HG02840 (cell line): ENCODE results near the gene ZNF503.

Experiments used
- ATAC-seq: cut with Tn5 transposase; IDR thresholded peaks from one replicate; pipeline ENCODE4 v1.9.1; 2021; ENCODE audit warnings: mild to moderate bottlenecking, moderate library complexity, moderate number of reproducible peaks; ENCODE audit not compliant: unreplicated experiment, low FRiP score

The ZNF503 gene, protein sequence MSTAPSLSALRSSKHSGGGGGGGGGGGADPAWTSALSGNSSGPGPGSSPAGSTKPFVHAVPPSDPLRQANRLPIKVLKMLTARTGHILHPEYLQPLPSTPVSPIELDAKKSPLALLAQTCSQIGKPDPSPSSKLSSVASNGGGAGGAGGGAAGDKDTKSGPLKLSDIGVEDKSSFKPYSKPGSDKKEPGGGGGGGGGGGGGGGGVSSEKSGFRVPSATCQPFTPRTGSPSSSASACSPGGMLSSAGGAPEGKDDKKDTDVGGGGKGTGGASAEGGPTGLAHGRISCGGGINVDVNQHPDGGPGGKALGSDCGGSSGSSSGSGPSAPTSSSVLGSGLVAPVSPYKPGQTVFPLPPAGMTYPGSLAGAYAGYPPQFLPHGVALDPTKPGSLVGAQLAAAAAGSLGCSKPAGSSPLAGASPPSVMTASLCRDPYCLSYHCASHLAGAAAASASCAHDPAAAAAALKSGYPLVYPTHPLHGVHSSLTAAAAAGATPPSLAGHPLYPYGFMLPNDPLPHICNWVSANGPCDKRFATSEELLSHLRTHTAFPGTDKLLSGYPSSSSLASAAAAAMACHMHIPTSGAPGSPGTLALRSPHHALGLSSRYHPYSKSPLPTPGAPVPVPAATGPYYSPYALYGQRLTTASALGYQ

DNA sequence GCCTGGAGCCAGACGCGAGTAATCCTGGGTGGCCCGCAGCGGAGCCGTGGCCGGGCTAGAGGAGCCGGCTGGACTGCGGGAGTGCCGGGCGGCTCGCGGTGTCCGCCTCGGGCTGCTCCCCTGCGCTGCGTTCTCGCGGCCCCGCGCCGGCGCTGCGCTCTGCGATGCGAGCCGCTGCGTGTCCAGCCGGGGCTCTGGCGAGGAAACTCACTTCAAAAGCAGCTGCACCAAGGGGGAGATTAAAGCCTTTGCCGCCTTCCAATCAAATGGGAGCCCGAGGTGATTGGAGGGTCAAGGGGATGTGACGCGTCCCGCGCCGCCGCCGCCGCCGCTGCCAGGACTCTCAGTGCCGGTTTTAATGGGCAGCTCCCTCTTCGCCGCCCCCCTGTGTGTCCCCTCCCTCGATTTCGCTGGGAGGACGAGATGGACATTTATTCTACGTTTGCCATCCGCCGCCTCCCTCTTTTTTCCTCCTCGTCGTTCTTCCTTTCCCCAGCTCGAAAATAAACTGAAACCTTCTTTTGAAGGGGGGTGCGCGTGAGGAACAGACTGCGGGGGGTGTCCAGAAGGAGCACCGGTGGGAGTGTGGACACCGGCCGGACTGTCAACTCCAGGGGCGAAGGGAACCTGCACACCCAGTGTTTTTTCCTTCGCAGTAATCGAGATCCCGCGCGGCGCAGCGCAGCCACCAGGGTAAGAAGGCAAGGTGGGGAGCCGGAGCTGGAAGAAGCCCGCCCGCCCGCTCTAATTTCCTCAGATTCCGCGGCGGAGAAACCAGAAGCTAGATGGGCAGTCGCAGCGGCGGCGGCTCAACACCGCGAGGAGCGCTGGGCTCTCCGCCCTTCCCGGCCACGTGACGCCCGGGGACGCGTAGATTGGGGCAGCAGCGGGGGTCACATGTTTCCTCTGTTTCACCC lies at the start of gene ZNF503:
TSS of gene ZNF503 (minus strand) at position 196 of the 917 bp plus-strand sequence. CDS start 345 bp downstream, outside the sequence.
- ATAC-seq: no peak

DNA sequence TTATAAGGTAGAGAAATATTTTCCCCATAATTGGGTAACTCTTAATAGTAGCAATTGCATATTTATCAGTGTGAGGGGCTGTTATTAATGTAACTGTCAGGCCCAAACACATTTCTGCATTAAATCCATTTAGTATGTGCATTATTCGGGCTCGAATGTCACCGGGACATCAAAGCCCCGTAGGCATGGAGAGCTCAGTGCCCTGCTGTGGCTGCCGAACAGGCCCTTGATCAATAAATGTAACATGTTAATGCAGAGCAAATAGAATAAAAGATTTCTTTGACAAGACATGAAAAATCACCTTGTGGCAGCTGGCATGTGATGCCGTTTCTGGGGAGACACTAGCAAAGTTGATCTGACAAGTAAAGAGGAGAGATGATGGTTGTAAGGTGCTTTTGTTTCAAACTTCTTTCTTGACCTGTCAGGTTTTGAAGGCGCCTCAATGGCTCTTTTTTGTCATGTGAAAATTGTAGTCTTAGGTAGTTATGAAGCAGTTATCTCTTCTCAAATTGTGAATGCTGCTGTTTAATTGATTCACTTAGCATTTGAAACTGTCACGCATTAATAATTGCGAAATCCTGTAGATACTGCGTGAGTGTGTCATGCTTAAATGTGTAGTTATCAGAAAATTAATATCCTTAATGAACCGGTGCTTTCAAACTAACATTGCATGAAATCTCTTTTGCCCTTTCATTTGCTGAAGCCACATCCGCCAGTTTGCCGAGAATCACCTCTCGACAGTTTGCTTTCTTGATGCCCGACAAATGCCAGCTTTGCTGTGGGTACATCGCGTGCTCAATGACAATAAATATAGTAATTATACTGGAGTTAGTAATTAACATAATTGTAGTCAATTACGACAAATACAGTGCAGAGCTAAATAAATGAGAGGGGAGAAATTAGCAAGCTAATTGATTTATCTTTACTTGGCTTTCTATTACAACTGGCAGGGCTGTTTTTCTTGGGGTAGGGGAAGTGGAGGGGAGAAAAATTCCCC lies 49.4 kb upstream of the ZNF503 start:
- ATAC-seq: no peak

DNA sequence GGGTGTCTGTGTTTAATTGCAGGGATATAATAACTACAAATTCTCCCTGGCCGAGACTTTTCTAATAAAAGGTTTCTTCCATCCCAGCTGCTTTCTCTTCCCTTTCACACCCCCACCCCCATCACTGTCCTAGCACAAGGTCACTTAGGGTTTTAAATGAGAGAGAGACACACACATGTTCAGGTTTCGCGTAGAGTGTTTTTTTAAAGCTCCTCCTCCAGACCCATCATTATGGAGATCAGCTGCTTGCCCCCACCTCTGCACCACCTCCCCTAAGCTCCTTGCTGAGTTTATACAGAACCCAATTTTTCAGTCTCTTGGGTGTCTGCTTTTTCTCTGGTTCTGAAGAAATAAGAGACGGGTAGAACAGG lies 48.5 kb upstream of the ZNF503 start:
- ATAC-seq: no peak

DNA sequence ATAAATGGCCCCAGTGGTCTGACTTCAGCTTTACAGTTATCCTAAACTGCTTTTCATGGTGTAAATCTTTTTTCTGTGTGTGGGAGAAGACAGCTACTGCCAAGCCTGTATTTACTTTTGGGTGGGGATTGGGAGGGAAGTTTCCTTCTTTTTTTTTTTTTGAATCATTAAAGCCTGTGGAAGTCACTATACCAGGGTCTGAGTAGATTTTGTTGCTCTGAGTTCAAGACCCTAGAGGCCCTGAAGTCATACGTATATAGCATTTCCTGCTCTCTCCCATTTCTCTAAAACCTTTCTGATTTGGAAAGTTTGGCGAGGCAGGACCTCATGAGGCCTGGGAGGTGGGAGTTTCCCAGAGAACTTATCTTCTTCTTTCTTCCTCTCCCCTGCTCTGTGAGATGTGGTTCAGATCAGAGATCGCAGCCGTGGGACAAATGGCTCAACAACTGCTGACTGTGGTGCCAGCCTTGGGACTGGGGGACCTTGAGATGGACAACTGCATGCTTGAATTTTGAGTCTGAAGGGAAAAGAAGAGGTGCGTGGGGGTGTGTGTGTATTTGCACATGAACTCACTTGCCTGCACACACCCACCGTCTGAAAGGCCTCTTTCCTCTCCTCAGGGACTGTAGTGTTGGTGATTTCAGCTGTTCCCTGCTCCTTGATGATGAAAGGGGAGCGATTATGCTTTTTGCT lies 48.0 kb upstream of the ZNF503 start:
- ATAC-seq: no peak

DNA sequence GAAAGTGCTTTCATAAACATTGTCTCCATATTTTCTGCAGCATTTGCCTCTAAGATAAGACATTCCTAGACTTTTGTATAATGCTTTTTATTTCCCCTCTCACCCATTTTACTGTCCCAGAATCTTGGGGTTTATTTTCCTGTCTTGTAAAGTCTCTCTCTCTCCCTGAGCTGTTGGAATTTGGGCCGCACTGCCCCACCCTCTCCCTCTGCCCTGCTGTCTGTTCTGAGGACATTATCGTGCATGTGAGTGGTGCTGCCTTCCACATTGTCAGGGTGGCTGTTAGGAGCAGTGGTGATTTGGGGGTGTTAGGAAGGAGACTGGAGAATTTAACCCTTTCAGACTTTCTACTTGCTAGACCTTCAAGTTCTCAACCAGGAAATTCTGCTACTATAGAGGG lies 46.6 kb upstream of the ZNF503 start:
- no peak for ATAC-seq

DNA sequence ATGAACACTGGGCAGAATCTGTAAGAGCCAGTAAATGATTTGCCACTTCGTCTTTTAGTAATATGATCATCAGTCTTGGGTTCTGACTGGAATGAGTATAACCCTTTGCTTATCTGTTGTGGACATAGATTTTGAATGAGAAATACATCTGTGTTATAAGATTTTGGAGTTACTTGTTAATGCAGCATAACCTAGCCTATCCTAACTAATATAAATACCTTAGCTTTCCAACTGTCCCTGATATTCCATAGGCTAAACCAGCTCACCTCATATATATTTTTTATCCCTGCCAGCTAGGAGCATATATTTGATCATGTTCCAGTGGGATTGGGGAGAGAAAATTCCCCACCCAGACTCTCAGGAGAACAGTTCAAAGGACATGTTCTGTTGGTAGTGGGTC lies 44.9 kb upstream of the ZNF503 start:
- ATAC-seq: no peak

DNA sequence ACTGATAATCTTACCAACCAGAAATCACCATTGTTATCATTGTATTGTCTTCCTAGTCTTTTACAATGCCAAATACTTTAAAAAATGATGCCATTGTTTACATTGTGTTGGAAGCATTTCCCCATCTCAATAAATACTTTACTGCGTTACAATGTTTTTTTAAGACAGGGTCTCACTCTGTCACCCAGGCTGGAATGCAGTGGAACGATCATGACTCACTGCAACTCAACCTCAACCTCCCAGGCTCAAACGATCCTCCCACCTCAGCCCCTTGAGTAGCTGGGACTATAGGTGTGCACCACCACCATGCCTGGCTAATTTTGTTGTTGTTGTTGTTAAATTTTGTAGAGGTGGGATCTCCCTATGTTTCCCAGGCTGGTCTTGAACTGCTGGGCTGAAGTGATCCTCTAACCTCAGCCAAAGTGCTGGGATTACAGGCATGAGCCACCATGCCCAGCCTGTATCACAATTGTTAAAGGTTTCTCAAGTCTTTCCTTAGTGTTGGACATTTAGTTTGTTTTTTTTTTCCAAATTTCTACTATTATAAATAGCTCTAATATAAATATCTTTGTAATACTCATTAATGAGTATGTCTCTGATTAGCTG lies 43.3 kb upstream of the ZNF503 start:
- no peak for ATAC-seq

DNA sequence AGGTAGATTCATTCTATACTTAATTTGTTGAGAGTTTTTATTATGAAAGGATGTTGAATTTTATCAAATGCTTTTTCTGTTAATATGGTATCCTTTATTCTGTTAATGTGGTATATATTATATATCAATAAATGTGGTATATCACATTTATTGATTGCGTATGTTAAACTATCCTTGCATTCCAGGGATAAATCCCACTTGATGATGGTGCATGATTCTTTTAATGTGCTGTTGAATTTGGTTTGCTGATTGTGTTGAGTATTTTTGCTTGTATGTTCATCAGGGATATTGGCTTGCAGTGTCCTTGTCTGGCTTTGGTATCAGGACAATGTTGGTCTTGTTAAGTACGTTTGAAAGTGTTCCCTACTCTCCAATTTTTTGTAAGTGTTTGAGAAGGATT lies 41.8 kb upstream of the ZNF503 start:
- no peak for ATAC-seq

DNA sequence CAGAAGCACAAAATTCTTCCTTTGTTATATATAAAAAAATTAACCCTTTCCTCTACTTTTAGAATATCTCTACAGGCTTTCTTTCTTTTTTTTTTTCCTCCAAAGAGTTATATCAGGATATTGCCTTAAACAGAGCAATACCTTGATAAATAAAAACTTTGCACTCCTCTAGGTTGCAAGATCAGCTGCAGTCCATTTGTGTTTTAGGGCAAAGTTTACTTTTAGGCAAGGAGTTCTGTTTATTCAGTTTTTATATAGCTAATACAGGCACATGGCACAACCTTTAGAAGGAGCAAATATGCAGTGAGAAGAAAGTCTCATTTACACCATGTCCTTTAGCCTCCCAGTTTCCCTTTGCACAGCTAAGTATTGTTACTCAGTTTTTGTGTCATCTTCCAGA lies 40.1 kb upstream of the ZNF503 start:
- no peak for ATAC-seq

DNA sequence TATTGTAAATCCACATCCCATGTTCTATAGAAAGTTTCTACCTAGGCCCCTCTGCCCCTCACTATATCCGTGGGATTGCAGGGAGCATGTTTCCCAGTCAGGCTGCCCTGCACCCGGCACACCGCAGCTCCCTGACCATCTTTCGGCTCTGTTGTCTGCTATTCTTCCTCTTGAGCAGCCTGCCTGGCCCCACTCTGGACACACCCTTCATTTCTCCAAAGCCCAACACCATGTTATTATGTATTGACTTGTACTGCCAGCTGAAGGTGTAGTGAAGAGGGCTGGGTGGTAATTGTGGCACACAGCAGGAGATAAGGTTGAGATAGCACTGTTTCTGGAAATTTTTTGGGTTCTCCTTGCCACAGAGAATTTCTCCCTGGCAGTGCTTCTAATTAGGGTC lies 39.6 kb upstream of the ZNF503 start:
- no peak for ATAC-seq

DNA sequence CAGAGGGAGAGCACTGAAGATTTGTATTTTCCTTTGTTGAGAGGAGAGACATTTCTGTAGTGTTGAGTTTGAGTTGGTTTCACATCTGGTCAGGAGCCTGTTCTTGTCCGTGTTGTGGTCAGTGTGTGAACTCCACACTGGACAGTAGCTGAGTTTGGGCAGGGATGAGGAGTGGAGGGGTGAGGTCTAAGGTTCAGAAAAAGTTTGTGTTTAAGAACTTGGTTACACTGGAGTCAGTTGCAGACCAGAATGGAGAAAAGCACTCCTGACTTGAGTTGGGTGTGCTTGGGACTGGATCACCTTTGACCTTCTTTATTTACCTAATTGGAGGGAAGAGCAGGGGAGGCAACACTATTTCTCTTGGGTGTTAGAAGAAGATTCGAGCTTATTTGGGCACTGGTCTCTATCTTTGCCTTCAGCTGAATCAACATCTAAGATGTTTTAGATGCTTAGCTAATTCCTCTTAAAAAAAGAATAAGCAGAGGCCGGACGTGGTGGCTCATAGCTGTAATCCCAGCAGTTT lies 38.8 kb upstream of the ZNF503 start:
- ATAC-seq: no peak

DNA sequence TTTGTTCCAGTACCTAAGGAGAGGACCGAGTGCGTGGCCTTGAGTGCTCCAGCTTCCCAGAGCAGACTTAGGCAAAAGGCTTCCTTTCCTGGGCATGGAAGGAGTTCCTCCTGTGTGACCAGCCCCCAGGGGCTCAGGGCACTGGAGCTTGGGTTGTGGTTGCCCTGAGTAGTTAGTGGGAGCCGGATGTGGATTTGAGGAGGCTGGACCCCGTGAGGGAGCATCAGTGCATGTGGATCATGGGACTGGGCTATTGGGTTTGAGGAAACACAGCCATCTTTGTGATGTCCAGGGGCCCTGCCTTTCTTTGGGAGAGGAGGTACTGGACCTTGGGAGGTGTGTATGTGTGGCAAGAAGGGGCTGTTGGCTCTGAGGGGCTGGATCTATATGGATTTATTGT lies 38.2 kb upstream of the ZNF503 start:
- ATAC-seq: no peak

DNA sequence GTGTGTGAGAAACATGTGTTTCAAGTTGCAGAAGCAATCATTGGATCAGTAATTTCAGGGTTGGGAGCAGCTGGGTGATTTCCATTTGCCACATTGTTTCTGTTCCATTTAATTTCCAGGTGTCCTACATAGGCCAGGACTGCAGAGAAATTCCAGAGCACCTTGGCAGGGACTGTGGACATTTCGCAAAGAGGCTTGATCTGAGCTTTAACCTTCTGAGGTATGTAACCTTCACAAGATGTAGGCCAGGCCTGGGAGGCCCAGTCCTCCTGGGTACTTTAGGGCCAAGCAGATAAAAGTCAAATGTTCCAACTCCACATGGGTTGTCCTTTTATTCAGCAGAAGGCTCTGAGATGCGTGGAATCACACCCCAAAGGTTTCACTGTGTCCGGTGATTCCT lies 36.7 kb upstream of the ZNF503 start:
- no peak for ATAC-seq

DNA sequence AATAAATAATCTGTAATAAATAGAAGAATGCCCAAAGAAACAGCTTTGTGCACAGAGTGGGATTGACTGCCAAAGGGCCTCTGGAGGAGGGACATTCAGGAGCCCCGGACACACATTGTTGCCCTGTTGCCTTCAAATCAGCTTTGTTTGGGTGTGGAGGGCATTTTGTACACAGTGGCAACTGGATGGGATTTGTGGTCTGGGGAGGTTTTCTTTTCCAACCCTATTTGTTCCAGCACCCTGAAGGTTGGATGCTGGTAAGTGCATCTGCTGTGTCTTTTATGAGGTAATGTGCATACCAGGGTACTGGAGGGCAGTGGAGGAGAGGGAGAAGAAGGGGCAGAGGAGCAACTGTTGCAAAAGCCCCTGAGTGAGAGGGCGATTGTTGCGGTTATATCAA lies 36.1 kb upstream of the ZNF503 start:
- no peak for ATAC-seq

DNA sequence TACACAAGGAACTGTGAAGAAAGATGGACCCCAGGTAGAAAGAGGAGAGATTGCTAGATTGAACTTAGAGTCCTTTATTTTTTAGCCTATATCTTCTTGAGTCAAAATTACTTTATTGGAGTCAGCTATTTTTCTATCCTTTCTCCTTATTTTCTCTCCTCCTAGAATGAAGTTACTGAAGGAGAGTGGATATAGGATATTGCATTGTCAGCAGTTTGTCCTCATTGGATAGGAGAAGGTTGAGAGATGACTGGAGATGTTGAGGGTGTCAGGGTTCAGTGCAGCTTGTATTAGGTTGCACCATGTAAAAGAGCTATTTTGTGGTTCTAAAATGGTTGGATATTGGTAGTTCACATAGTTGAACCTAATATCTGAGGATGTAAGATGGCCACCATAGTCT lies 35.3 kb upstream of the ZNF503 start:
- ATAC-seq: no peak

DNA sequence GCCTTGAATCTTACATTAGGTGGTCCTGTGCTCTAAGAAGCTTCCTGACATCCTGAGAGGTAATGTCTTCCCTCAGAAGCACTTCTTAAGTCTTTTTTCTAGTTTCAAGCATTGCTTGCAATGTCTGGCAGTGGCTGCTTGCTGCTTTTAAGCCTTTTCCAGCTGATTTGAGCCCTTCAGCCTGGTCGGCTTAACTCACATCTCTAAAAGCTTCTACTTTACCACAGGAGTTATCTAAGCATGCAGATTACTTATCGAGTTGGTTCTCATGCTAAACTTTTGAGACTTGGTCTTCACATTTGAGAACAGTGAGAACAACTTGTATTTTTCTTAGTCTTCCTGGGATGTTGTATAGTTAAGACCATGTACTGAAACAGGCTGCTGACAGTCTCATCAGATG lies 33.7 kb upstream of the ZNF503 start:
- no peak for ATAC-seq

DNA sequence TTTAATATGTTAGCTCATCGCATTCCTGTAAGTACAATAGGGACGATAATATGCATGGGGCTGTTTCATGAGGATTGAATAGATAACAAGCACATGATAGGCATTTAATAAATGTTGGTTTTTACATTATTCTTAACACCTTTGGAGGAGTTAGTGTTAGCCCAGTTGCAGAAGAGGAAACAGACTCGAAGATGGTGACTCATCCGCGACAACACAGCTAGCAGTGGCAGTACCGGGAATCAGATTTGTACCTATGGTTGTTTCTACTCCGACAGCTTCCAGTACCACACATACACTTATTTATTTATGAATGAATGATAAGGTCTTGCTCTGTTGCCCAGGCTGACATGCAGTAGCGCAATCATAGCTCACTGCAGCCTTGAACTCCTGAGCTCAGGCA lies 32.7 kb upstream of the ZNF503 start:
- no peak for ATAC-seq

DNA sequence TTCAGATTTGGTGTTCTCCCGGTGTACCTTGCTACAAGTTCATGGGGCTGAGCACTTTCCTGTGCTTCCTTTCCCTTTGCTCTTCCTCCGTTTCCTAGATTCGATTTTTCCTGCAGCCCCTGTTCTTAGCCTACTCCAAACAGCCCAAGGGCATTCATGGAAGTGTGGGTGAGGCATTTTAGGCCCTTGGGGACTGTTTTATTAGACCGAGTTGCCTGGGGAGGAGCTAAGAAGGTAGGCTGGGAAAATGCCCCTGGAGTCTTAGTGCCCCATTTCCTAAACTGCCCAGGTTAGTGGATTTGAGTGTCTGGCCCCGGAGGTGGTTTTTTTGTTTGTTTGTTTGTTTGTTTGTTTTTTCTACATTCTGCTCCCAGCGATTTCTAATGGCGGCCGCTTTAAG lies 31.7 kb upstream of the ZNF503 start:
- ATAC-seq: no peak

DNA sequence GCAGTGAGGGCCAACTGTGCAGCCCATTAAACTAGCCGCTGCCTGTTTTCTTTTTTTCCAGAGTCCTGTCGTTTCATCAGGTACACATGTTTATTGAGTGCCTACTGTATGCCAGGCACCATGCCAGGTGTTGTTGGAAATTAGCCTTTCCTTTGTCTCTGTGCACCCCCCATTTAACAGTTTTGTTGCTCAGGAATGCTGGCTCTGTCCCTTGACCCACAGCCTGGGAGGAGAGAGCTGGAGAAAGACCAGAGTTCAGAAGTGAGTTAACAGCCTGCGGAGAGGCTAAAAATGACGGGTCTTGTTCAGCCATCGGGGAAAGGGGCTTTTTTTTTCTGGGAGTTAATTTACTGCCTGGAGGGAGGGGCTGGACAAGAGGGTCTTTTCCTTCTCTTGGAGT lies 31.2 kb upstream of the ZNF503 start:
- no peak for ATAC-seq
